H9 (cell line): ENCODE results near the gene GPR21. TPM values are rescaled to one million over a fixed set of nuclear protein-coding genes. Genes with fewer than 3 reads are reported as not detected.

Experiments
- DNase-seq: peaks from one replicate; pipeline ENCODE4 v3.0.0-alpha.2; 2017
- H2AFZ ChIP-seq: one replicate; pipeline ENCODE4 v1.6.1; 2013; ENCODE audit warnings: mild to moderate bottlenecking, low read length, control low read depth, moderate library complexity
- H2AK5ac ChIP-seq: 2 replicates; pipeline ENCODE4 v1.6.1; 2013; ENCODE audit warnings: low read length, control low read depth, mixed read lengths; ENCODE audit not compliant: insufficient read length
- H2BK120ac ChIP-seq: one replicate; pipeline ENCODE4 v1.6.1; 2013; ENCODE audit warnings: low read depth, mild to moderate bottlenecking, low read length, control low read depth, inconsistent platforms; ENCODE audit not compliant: poor library complexity, severe bottlenecking
- H2BK12ac ChIP-seq: 2 replicates; pipeline ENCODE4 v1.6.1; 2013; ENCODE audit warnings: low read length, control low read depth, mixed read lengths, low read depth; ENCODE audit not compliant: insufficient read length
- H2BK15ac ChIP-seq: 2 replicates; pipeline ENCODE4 v1.6.1; 2013; ENCODE audit warnings: low read depth, low read length, control low read depth
- H2BK20ac ChIP-seq: one replicate; pipeline ENCODE4 v1.6.1; 2013; ENCODE audit warnings: low read depth, mild to moderate bottlenecking, low read length, control low read depth, inconsistent platforms; ENCODE audit not compliant: poor library complexity, severe bottlenecking
- H2BK5ac ChIP-seq: 2 replicates; pipeline ENCODE4 v1.6.1; 2013; ENCODE audit warnings: low read length, control low read depth, mixed read lengths; ENCODE audit not compliant: insufficient read length
- H3K14ac ChIP-seq: 2 replicates; pipeline ENCODE4 v1.6.1; 2013; ENCODE audit warnings: low read length, control low read depth; ENCODE audit not compliant: insufficient read depth
- H3K18ac ChIP-seq: 2 replicates; pipeline ENCODE4 v1.6.1; 2013; ENCODE audit warnings: low read depth, mild to moderate bottlenecking, mixed read lengths, low read length, control low read depth; ENCODE audit not compliant: insufficient read length
- H3K23ac ChIP-seq: 2 replicates; pipeline ENCODE4 v1.6.1; 2013; ENCODE audit warnings: low read length, control low read depth, mixed read lengths, low read depth; ENCODE audit not compliant: insufficient read length
- H3K23me2 ChIP-seq: 2 replicates; pipeline ENCODE4 v1.6.1; 2013; ENCODE audit warnings: low read depth, mild to moderate bottlenecking, mixed read lengths, low read length, control low read depth; ENCODE audit not compliant: insufficient read length, poor library complexity, severe bottlenecking
- H3K27ac ChIP-seq: 2 replicates; pipeline ENCODE4 v1.5.1; 2013; ENCODE audit warnings: low read length, control low read depth, mixed read lengths, low read depth; ENCODE audit not compliant: insufficient read length
- H3K27me3 ChIP-seq: 2 replicates; pipeline ENCODE4 v1.6.1; 2013; ENCODE audit warnings: low read length, control low read depth, inconsistent platforms; ENCODE audit not compliant: insufficient read depth
- H3K4ac ChIP-seq: 2 replicates; pipeline ENCODE4 v1.6.1; 2013; ENCODE audit warnings: low read depth, mild to moderate bottlenecking, control low read depth, inconsistent platforms, low read length, moderate library complexity
- H3K4me1 ChIP-seq: 2 replicates; pipeline ENCODE4 v1.6.1; 2013; ENCODE audit warnings: low read length, control low read depth, inconsistent platforms; ENCODE audit not compliant: insufficient read depth
- H3K4me2 ChIP-seq: 2 replicates; pipeline ENCODE4 v1.6.1; 2013; ENCODE audit warnings: low read length, control low read depth, mixed read lengths; ENCODE audit not compliant: insufficient read length, insufficient read depth
- H3K56ac ChIP-seq: 2 replicates; pipeline ENCODE4 v1.6.1; 2013; ENCODE audit warnings: low read depth, mild to moderate bottlenecking, mixed read lengths, low read length, control low read depth; ENCODE audit not compliant: insufficient read length
- H3K79me1 ChIP-seq: 2 replicates; pipeline ENCODE4 v1.6.1; 2013; ENCODE audit warnings: low read depth, mild to moderate bottlenecking, moderate library complexity, low read length, control low read depth, inconsistent platforms; ENCODE audit not compliant: insufficient read depth, poor library complexity, severe bottlenecking
- H3K79me2 ChIP-seq: 2 replicates; pipeline ENCODE4 v1.6.1; 2013; ENCODE audit warnings: low read length, control low read depth, inconsistent platforms; ENCODE audit not compliant: insufficient read depth
- H3K9ac ChIP-seq: 2 replicates; pipeline ENCODE4 v1.6.1; 2013; ENCODE audit warnings: low read length, control low read depth, mixed read lengths; ENCODE audit not compliant: insufficient read length; ENCODE audit errors: extremely low read depth
- H3K9me3 ChIP-seq: one replicate; pipeline ENCODE4 v1.6.1; 2013; ENCODE audit warnings: low read depth, low read length, inconsistent platforms; ENCODE audit not compliant: control insufficient read depth
- H3T11ph ChIP-seq: one replicate; pipeline ENCODE4 v1.6.1; 2013; ENCODE audit warnings: mild to moderate bottlenecking, low read length, control low read depth, inconsistent platforms
- H4K20me1 ChIP-seq: one replicate; pipeline ENCODE4 v1.6.1; 2013; ENCODE audit not compliant: control insufficient read depth, insufficient read length, insufficient read depth
- H4K5ac ChIP-seq: 2 replicates; pipeline ENCODE4 v1.6.1; 2013; ENCODE audit warnings: low read depth, mild to moderate bottlenecking, mixed read lengths, low read length, control low read depth; ENCODE audit not compliant: insufficient read length
- H4K8ac ChIP-seq: replicated peaks from 2 replicates; pipeline ENCODE4 v1.6.1; 2013; ENCODE audit warnings: low read length, control low read depth, mixed read lengths, low read depth; ENCODE audit not compliant: insufficient read length
- H4K91ac ChIP-seq: 2 replicates; pipeline ENCODE4 v1.6.1; 2013; ENCODE audit warnings: low read depth, mild to moderate bottlenecking, moderate library complexity, mixed read lengths, low read length, control low read depth; ENCODE audit not compliant: insufficient read length
- H3K27ac Mint-ChIP-seq, 3 experiments: 2 replicates in 2 of 3; 3 replicates in 1 of 3; pipeline ENCODE4 v1.8.0; 2020 to 2021; ENCODE audit warnings: mixed read lengths in 3 of 3, mild to moderate bottlenecking in 1 of 3, moderate library complexity in 1 of 3
- H3K27me3 Mint-ChIP-seq: 2 replicates; pipeline ENCODE4 v1.8.0; 2021; ENCODE audit warnings: low read depth, mild to moderate bottlenecking, moderate library complexity, mixed read lengths
- H3K36me3 Mint-ChIP-seq, 3 experiments: 2 replicates in 2 of 3; 3 replicates in 1 of 3; pipeline ENCODE4 v1.8.0; 2020 to 2021; ENCODE audit warnings: low read depth in 3 of 3, mixed read lengths in 3 of 3; ENCODE audit not compliant: insufficient read depth in 1 of 3
- H3K4me1 Mint-ChIP-seq, 2 experiments: 2 replicates each; pipeline ENCODE4 v1.8.0; 2020; ENCODE audit warnings: mixed read lengths in 2 of 2
- H3K4me3 Mint-ChIP-seq, 2 experiments: 2 replicates in 1 of 2; 3 replicates in 1 of 2; pipeline ENCODE4 v1.8.0; 2020 to 2021; ENCODE audit warnings: mild to moderate bottlenecking in 2 of 2, mixed read lengths in 2 of 2, moderate library complexity in 1 of 2
- H3K9me3 Mint-ChIP-seq, 2 experiments: 2 replicates in 1 of 2; 3 replicates in 1 of 2; pipeline ENCODE4 v1.8.0; 2020; ENCODE audit warnings: mild to moderate bottlenecking in 2 of 2, mixed read lengths in 2 of 2, moderate library complexity in 1 of 2
- WGBS: extraction: QIAGEN DNeasy Blood & Tissue Kit; methylation state at CpG from one replicate; pipeline ENCODE4 v1.1.7; 2013; ENCODE audit warnings: missing lambda C conversion rate, low lambda C conversion rate, mixed read lengths; ENCODE audit not compliant: insufficient read length; ENCODE audit errors: extremely low coverage; 5-methylcytosine and 5-hydroxymethylcytosine counted together
- total RNA-seq: library from RNA; stranded (reverse); gene quantifications from 2 replicates; pipeline ENCODE4 v1.2.1, GENCODE V29; 2021
- TF ChIP-seq, protein P1 (sequence below): fragments of 200-600 bp; sonication (generic); conservative IDR thresholded peaks from 3 replicates; pipeline ENCODE4 v1.8.0; 2021; ENCODE audit warnings: antibody characterized with exemption, mild to moderate bottlenecking

GPR21 gene
- total RNA-seq, 1 experiment from 2014 or later: 0.87 TPM

GRCh38 chr9:122988141-122988540 lies 45.3 kb upstream of the GPR21 start:
- Histone ChIP-seq H3K79me1 (no peaks in the 10 kb centered on the region), H3K23me2 (no peaks in the 10 kb centered on the region), H3T11ph (no peak overlapping the region), H3K56ac (no peak overlapping the region), H2BK12ac (no peak overlapping the region), H2BK5ac (no peak overlapping the region), H4K8ac (no peak overlapping the region), H3K9ac (no peak overlapping the region), H3K4me1 (no peaks in the 10 kb centered on the region), H4K5ac (no peak overlapping the region), H2BK120ac (no peak overlapping the region), H3K4me2 (no peak overlapping the region), H3K9me3 (no peaks in the 10 kb centered on the region), H3K18ac (no peak overlapping the region), H3K27me3 (no peaks in the 10 kb centered on the region), H3K4ac (no peak overlapping the region), H3K23ac (no peak overlapping the region), H4K20me1 (no peaks in the 10 kb centered on the region), H2AK5ac (no peak overlapping the region), H3K79me2 (no peaks in the 10 kb centered on the region), H4K91ac (no peak overlapping the region), H2BK20ac (no peak overlapping the region), H2AFZ (no peak overlapping the region), H2BK15ac (no peak overlapping the region), H3K27ac (no peak overlapping the region), H3K14ac (no peak overlapping the region)
- Mint-ChIP-seq H3K27ac (no peak overlapping the region), H3K36me3 (peaks cover 8 to 42% (median 33%) of the 10 kb centered on the region in 3 experiments; a peak in 6 of 7 replicates), H3K27me3 (no peaks in the 10 kb centered on the region), H3K4me3 (no peak overlapping the region), H3K9me3 (no peaks in the 10 kb centered on the region), H3K4me1 (no peaks in the 10 kb centered on the region)
- DNase-seq: no peak
- TF ChIP-seq, protein P1, sequence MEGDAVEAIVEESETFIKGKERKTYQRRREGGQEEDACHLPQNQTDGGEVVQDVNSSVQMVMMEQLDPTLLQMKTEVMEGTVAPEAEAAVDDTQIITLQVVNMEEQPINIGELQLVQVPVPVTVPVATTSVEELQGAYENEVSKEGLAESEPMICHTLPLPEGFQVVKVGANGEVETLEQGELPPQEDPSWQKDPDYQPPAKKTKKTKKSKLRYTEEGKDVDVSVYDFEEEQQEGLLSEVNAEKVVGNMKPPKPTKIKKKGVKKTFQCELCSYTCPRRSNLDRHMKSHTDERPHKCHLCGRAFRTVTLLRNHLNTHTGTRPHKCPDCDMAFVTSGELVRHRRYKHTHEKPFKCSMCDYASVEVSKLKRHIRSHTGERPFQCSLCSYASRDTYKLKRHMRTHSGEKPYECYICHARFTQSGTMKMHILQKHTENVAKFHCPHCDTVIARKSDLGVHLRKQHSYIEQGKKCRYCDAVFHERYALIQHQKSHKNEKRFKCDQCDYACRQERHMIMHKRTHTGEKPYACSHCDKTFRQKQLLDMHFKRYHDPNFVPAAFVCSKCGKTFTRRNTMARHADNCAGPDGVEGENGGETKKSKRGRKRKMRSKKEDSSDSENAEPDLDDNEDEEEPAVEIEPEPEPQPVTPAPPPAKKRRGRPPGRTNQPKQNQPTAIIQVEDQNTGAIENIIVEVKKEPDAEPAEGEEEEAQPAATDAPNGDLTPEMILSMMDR: no peak
- WGBS: no CpG with 5 or more reads among the region's 2 CpGs
